Measurements from ENCODE around the gene APOD. TPM values are rescaled to one million over a fixed set of nuclear protein-coding genes. Genes with fewer than 3 reads are reported as not detected.

The APOD gene
- total RNA-seq, 1 donor from 2014 or later, result 1.6 TPM

- Mint-ChIP-seq H3K36me3 (no peaks in the 10 kb centered on the region), H3K4me3 (no peak overlapping the region), H3K27me3 (peaks cover 3% of the 10 kb centered on the region), H3K4me1 (ENCODE audit: unreplicated experiment) (peaks cover 10% of the 10 kb centered on the region), H3K27ac (no peak overlapping the region), H3K9me3 (no peaks in the 10 kb centered on the region)
- TF ChIP-seq CTCF (conservative IDR thresholded peaks at IDR 0.05), result no peak
- no peak for DNase-seq (ENCODE audit: extremely low spot score, unreplicated experiment)
Observed at GRCh38 chr3:195577645-195578177, 6.0 kb downstream of the APOD start.

- no peaks in the 10 kb centered on the region for H3K9me3 Mint-ChIP-seq
- H3K4me1 Mint-ChIP-seq (ENCODE audit: unreplicated experiment), result peaks cover 1% of the 10 kb centered on the region
- peaks cover 3% of the 10 kb centered on the region for H3K27me3 Mint-ChIP-seq
- TF ChIP-seq CTCF (conservative IDR thresholded peaks at IDR 0.05), result no peak
- H3K27ac Mint-ChIP-seq, result no peak overlapping the region
- no peak for DNase-seq (ENCODE audit: extremely low spot score, unreplicated experiment)
- no peaks in the 10 kb centered on the region for H3K36me3 Mint-ChIP-seq
- no peak overlapping the region for H3K4me3 Mint-ChIP-seq
Observed at GRCh38 chr3:195574497-195575304, 9.0 kb downstream of the APOD start.

GRCh38 chr3:195573611-195574496 lies 9.9 kb downstream of the APOD start:
- no peaks in the 10 kb centered on the region for H3K36me3 Mint-ChIP-seq
- H3K4me3 Mint-ChIP-seq, result no peak overlapping the region
- peaks cover 3% of the 10 kb centered on the region for H3K27me3 Mint-ChIP-seq
- no peaks in the 10 kb centered on the region for H3K9me3 Mint-ChIP-seq
- DNase-seq (ENCODE audit: extremely low spot score, unreplicated experiment), result no peak
- no peak for TF ChIP-seq CTCF (conservative IDR thresholded peaks at IDR 0.05)
- H3K4me1 Mint-ChIP-seq (ENCODE audit: unreplicated experiment), result no peaks in the 10 kb centered on the region
- H3K27ac Mint-ChIP-seq, result no peak overlapping the region

- Mint-ChIP-seq H3K36me3 (no peaks in the 10 kb centered on the region), H3K4me3 (no peak overlapping the region), H3K4me1 (ENCODE audit: unreplicated experiment) (peaks cover 5% of the 10 kb centered on the region), H3K27me3 (no peaks in the 10 kb centered on the region), H3K27ac (no peak overlapping the region), H3K9me3 (no peaks in the 10 kb centered on the region)
- no peak for TF ChIP-seq CTCF (conservative IDR thresholded peaks at IDR 0.05)
- no peak for DNase-seq (ENCODE audit: extremely low spot score, unreplicated experiment)
Observed at GRCh38 chr3:195571361-195571760, 12.4 kb downstream of the APOD start.

GRCh38 chr3:195570912-195571311 lies 12.8 kb downstream of the APOD start:
- Mint-ChIP-seq H3K27ac (no peak overlapping the region), H3K27me3 (no peaks in the 10 kb centered on the region), H3K9me3 (no peaks in the 10 kb centered on the region), H3K4me1 (ENCODE audit: unreplicated experiment) (peaks cover 7% of the 10 kb centered on the region), H3K4me3 (no peak overlapping the region), H3K36me3 (no peaks in the 10 kb centered on the region)
- TF ChIP-seq CTCF (conservative IDR thresholded peaks at IDR 0.05), result no peak
- no peak for DNase-seq (ENCODE audit: extremely low spot score, unreplicated experiment)

All from type B pancreatic cell (in vitro differentiated cells).